Astrocyte of the cerebellum (primary cell): ENCODE measurements around the gene SNX27.
"Not testable (repeated sequence)": the region's sequence is repeated elsewhere in the genome, so short reads cannot be mapped to it uniquely, and the experiment has no call there.

Experiments used
- DNase-seq: peaks from one replicate; pipeline ENCODE4 v3.0.0-alpha.2; 2011; ENCODE audit warnings: low read depth
- H3K4me3 ChIP-seq: 2 replicates; pipeline ENCODE4 v1.5.1; 2011; ENCODE audit warnings: mild to moderate bottlenecking, low read depth, low read length, moderate library complexity
- CTCF ChIP-seq: IDR thresholded peaks from 2 replicates; pipeline ENCODE4 v1.5.1; 2012; ENCODE audit warnings: low read length, low read depth, moderate library complexity, mild to moderate bottlenecking; ENCODE audit errors: missing control alignments
- in situ Hi-C: cut with HindIII; loops from 2 replicates; pipeline ENCODE4 v1.10.0; 2017; ENCODE audit warnings: low sequenced_read_pairs

The SNX27 gene

GRCh38 chr1:151612501-151613281, 841 bp downstream of the SNX27 start:
- TF ChIP-seq CTCF: no peak
- in situ Hi-C loops: no loop called here
- no peak for DNase-seq
- peak overlapping the region; percentile 80 for H3K4me3 ChIP-seq

GRCh38 chr1:151613282-151613780, 1.5 kb downstream of the SNX27 start:
- DNase-seq: no peak
- in situ Hi-C loops: no loop called here
- no peak for TF ChIP-seq CTCF
- H3K4me3 ChIP-seq: peak overlapping the region; percentile 80

GRCh38 chr1:151615711-151616504, 4.1 kb downstream of the SNX27 start:
- no peak for TF ChIP-seq CTCF

GRCh38 chr1:151616505-151616849, 4.6 kb downstream of the SNX27 start:
- TF ChIP-seq CTCF: no peak
- H3K4me3 ChIP-seq: no peak overlapping the region
- no peak for DNase-seq
- in situ Hi-C loops: no loop called here

More at GRCh38 chr1:151615711-151616504, 4.1 kb downstream of the SNX27 start:
- H3K4me3 ChIP-seq: no peak overlapping the region
- DNase-seq: no peak
- in situ Hi-C loops: no loop called here

- DNase-seq: no peak
- TF ChIP-seq CTCF: no peak
- in situ Hi-C loops: no loop called here
- no peak overlapping the region for H3K4me3 ChIP-seq
These were observed 6.2 kb downstream of the SNX27 start for GRCh38 chr1:151618003-151618402.

- TF ChIP-seq CTCF: no peak
- no peak overlapping the region for H3K4me3 ChIP-seq
- in situ Hi-C loops: no loop called here
- no peak for DNase-seq
These were observed 6.6 kb downstream of the SNX27 start for GRCh38 chr1:151618470-151618869.

- in situ Hi-C loops, H3K4me3 ChIP-seq, DNase-seq: not testable (repeated sequence)
These were observed 7.1 kb downstream of the SNX27 start for GRCh38 chr1:151618996-151619395.
